Fibroblast of villous mesenchyme (primary cell): ENCODE results near the gene SUPT6H. TPM values are rescaled to one million over a fixed set of nuclear protein-coding genes. Genes with fewer than 3 reads are reported as not detected.

Experiments used
- DNase-seq: peaks from one replicate; pipeline ENCODE4 v3.0.0-alpha.2; 2010; ENCODE audit warnings: low read depth
- H3K4me3 ChIP-seq: 2 replicates; pipeline ENCODE4 v1.5.1; 2011; ENCODE audit warnings: low read depth, mild to moderate bottlenecking, low read length
- total RNA-seq: library from RNA; depleted of rRNA; stranded (reverse); fragments of >200 nt; gene quantifications from 2 replicates; pipeline ENCODE4 v1.2.3, GENCODE V29; 2012
- TF ChIP-seq, protein P1 (sequence below): IDR thresholded peaks from 2 replicates; pipeline ENCODE4 v1.5.1; 2012; ENCODE audit warnings: low read depth, mild to moderate bottlenecking, low read length; ENCODE audit not compliant: insufficient read depth

Gene SUPT6H
- total RNA-seq, 1 donor, result 54.4 TPM

DNA sequence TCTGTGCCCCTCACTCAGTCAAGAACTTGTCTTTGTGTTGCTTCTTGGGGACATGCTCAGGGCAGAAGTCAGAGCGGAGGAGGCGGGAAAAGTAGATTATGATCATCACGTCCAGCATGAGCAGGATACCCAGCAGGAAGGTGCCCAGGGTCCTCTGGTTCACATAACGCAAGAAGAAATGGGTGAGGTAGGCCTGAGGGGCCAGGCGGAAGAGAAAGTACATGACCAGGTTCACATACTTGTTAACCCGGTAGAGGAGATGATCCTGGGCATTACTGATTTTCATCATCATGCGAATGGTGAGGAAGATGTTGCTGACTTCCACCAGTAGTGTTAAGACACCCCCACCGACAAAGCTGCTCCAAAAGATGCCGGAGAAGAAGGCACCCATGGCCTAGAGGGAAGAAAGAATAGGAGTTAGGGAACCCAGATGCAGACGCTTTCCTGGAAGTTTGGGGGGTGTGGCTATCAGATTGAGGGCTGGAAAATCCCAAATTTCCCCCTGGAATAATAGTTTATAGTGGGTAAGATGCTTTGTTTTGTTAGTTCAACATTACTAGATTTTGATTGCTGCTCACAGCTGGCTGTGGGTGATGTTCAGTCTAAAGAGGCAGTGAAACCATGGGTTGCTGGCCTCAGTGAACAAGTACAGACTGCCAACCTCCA, 62.6 kb downstream of the SUPT6H start:
- no peak overlapping the region for H3K4me3 ChIP-seq
- no peak for DNase-seq

DNA sequence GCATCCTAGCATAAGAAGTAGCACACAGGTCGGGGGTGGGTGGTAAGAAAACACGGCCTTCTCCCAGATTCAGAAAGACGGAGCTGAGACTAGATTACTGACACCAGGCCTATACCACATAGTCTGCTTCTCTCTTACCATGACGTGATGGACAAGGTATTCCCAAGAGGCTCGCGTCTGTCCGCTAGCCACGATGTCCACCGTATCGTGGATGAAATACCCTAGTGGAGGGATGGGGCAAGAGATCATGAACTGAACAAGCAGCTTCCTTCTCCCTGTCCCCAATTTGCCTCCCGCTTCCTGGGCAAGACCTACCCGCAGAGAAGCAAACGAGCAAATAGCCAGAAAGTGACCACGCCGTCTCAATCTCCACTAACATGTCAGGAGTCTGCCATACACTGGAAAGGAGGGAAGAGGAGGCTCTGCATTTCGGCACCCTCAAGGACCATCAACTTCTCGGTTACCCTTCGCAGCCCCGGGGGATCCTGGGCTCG, 63.2 kb downstream of the SUPT6H start:
- TF ChIP-seq, protein P1, sequence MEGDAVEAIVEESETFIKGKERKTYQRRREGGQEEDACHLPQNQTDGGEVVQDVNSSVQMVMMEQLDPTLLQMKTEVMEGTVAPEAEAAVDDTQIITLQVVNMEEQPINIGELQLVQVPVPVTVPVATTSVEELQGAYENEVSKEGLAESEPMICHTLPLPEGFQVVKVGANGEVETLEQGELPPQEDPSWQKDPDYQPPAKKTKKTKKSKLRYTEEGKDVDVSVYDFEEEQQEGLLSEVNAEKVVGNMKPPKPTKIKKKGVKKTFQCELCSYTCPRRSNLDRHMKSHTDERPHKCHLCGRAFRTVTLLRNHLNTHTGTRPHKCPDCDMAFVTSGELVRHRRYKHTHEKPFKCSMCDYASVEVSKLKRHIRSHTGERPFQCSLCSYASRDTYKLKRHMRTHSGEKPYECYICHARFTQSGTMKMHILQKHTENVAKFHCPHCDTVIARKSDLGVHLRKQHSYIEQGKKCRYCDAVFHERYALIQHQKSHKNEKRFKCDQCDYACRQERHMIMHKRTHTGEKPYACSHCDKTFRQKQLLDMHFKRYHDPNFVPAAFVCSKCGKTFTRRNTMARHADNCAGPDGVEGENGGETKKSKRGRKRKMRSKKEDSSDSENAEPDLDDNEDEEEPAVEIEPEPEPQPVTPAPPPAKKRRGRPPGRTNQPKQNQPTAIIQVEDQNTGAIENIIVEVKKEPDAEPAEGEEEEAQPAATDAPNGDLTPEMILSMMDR, result no peak
- H3K4me3 ChIP-seq, result peak overlapping the region; percentile 79

More for the DNA sequence above, 62.6 kb downstream of the SUPT6H start:
- TF ChIP-seq, protein P1, result no peak

DNA sequence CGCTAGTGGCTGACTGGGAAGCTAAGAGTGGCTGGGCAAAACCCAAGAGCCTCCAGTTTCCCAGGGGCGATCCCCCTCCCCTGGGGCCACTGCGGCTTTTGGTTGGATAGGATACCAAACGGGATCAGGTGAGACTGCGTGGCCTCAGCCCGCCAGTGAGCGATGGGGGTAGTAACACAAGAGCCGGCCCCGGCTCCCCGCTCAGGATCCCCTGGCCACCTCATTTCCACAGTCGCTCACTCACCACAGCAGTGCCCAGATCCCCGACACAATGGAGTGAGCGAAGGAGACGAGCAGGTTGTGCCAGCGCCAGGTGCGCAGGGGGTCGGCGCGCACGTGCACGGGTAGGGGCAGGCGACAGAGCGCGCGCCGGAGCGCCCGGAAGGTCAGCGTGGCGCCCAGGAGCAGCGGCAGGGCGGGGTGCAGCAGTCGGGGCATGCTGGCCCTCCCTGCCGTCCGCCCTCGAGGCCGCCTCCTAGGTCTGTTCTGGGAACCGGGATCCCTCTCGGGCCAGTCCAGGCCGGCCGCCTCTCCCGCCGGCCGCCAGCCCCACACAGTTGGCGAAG, 63.7 kb downstream of the SUPT6H start:
- TF ChIP-seq, protein P1, result no peak
- H3K4me3 ChIP-seq, result peak overlapping the region; percentile 79
- peak; percentile 69 for DNase-seq

More for the DNA sequence above, 63.2 kb downstream of the SUPT6H start:
- peak; percentile 54 for DNase-seq

DNA sequence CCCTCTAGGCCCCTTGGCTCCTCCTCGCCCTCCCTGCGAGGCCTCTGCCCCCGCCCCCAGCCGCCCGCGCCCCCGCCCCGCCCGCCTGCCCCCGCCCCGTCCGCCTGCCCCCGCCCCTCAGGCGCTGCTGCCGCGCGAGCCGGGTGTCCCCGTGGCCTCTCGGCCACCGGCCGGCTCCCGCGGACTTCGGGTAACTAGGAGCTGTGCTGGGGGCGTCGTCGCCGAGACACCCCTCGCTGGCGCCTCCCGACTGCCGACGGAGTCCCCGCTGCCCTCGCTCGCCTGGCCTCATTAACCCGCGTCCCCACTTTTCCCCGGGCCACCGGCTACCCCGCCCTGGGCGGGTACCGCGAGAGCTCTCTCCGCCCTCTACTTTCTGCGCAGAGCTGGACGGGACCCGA, 64.2 kb downstream of the SUPT6H start, which contains the start of gene TLCD1:
TSS of gene TLCD1 (minus strand) at position 8 of the 401 bp plus-strand sequence. CDS start 136 bp downstream, outside the sequence.
- peak; percentile 55 for DNase-seq
- peak within 1 kb of the TSS; percentile 79 for H3K4me3 ChIP-seq
- TF ChIP-seq, protein P1, result no peak

DNA sequence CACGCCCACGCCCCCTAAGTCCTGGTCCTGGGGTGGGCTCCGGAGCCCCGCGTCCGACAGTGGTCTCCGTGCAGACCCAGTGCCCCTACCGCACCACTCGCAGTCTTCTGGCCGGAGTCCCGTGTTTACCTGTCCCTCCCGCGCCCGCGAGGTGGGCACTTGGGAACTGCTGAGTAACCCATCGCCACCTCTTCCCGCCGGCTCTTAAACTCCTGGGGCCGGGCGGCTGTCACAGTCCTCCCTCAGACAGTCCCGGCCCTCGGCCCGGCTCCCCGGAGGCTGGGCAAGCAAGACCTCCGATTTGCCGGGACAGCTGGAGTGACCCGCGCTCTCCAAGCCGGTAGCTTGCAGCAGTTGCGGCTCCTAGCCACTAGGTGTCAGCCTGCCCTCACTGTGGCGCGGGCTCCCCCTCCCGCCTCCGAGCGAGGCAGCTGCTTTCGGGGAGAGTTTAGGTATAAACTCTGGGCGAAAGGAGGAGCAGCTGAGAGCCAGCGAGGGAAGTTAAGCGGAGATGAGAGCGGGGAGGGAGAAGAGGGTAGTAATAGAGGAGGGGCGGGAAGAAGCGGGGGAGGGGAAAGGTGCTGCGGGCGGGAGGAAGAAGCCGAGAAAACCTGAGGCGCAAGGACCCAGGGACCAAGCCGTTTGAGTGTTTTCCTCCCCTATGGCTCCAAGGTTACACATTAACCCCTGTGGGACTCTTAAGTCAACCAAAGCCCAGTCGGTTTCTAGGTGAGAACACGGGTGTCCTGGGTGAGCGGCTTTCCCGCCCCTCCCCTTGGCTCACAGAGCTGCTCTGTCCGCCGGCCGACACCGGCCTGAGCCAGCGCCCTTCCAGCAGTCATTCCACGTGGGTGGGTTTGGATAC, 64.9 kb downstream of the SUPT6H start:
- TF ChIP-seq, protein P1, result peak; percentile 99
- peak; percentile 95 for DNase-seq
- peak overlapping the region; percentile 79 for H3K4me3 ChIP-seq

DNA sequence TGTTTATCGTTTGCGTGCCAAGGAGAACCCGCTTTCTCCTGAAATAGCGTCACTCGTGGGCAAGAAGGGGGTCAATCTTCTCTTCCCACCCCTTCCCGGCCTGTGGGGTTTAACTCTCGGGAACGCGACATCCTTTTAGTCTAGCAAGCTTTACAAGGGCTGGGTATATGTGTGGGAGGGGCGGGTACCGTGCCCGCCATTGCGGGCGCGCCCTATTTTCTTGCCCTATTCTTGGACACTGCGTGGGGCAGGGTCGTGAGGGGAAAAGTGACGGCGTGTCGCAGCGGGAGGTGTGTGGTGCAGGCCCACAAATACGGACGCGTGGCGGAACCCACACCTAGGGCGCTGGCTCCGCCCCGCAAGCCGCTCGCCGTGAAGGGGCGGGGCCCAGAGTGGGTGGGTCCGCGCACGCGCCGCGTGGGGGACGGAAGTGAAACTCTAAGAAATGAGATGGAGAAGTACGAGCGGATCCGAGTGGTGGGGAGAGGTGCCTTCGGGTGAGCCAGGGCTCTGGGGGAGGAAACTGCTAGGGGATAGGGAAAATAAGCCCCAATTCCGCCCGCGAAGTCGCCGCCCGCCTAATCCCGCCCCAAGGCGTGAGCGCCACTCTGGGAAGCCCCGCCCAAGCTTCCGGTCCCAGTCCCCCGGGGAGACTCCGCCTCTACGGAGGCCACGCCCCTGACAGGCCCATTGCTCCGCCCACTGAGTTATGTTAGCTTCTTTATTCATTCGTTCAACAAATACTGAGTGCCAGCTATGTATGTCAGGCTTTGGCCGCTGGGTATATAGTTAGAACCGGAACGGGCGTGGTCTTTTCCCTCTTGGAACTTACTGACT, 66.6 kb downstream of the SUPT6H start, which contains the start of gene NEK8:
TSS of gene NEK8 (plus strand) at position 425 of the 837 bp plus-strand sequence. CDS start at position 451, 26 bp downstream.
- peak; percentile 94 for DNase-seq
- TF ChIP-seq, protein P1, result no peak
- peak within 1 kb of the TSS; percentile 95 for H3K4me3 ChIP-seq
